Stimulated activated CD4-positive, alpha-beta T cell treated with anti-CD3 and anti-CD28 coated beads, Interleukin-1b, Interleukin-23, amount 100 ng/mL, for 24 hours (primary cell): Measurements from ENCODE around the gene RAP1GAP2.

ENCODE experiments used
- DNase-seq, 4 experiments: peaks; one replicate each; pipeline ENCODE4 v3.0.0-alpha.2; 2020; ENCODE audit warnings: low read depth in 4 of 4, low spot score in 1 of 4

The RAP1GAP2 gene

DNA sequence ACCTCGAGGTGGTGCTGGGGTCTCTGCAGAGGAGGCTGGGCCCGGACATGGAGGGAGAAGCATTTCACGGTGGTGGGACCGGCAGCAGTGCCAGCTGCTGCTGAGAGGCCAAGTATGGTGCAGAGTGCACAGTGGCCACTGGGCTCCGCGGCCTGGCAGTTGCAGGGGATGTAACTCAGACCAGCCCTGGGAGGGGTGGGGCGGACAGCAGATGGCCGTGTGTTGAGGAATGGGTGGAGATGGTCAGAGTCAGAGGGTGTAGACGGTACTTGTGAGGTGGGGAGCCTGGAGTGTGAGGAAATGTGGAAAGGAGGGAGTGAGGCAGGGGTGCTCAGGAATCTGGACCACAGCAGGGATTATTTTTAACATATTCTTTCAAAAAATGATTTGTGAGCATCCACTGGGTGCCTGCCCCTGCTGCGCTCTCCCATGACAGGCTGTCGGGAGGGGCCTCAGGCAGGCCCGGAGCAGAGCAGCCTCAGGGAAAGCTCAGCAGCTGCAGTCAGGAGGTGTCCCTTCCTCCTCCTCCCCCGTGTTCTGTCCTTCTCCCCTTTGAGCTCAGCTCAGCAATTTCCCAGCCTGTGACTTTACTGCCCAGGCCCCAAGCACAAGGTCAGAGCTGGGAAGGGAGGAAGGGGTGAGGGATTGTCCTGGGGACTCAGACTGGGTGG, 113.1 kb downstream of the RAP1GAP2 start:
- no peak for DNase-seq

DNA sequence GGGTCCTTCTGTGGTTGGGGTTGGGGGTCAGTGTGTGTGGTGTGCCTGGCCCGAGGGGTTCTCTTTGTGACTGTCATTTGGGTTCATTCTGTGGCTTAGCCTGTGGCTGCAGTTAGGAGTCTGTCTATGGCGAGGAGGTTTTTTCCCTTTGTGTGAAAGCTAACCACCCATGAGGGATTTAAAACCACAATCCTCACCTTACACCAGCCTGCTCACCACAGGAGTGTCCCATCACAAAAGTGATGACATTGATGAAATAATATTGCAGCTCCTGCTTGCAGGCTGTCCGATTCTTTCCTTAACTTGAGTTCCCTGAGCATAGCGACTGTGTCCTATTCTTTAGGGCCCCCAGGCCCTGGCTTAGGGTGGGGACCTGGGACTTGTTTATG, 113.6 kb downstream of the RAP1GAP2 start:
- DNase-seq, result no peak

DNA sequence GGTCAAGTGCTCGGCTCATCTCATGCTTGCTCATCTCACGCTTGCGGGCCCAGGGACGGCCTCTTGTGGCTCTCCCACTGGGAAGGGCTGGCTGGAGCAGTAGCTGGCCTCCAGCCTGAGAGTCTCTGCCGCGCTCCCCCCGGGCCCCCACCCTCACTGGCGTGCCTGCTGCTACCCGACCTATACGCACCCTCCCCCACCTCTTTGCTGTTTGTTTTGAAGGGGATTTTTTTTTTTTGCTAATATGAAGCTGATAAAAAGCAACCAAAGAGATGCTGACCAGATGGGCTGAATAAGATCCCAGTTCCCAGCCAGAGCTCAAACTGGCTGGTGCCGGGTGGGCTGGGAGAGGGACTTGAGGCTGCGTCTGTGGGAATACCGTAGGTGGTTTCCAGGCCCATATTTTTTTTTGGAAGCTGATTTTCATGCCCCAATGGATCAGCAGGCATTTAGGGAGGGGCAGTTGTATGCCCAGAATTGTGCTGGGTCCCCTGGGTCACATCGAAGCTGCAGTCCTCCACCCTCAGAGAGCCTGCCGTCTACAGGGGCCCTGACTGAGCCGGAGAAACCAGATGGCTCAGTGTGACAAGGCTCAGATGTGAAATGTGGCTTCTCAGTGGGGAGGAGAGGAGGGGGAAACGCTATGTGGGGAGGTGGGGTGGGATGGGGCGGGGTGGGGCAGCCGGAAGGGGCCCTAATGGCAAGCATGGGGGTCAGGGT, 115.0 kb downstream of the RAP1GAP2 start:
- DNase-seq, result no peak

DNA sequence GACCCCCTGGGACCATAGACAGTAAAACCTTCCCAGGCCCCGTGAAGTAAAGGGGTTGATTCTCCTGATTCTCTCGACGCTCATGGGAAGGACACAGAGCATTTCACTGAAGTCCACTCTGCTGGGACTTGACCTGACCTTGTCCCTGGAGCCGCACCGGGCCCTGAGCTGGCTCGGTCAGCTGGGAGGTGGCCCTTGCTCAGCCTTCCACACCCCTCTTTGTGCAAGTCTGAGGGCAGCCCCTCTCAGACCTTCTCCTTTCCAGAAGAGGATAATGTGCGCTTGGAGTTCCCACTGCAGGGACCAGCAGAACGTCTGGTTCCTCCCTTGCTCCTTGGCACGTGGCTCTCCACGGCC, 115.5 kb downstream of the RAP1GAP2 start:
- no peak for DNase-seq

DNA sequence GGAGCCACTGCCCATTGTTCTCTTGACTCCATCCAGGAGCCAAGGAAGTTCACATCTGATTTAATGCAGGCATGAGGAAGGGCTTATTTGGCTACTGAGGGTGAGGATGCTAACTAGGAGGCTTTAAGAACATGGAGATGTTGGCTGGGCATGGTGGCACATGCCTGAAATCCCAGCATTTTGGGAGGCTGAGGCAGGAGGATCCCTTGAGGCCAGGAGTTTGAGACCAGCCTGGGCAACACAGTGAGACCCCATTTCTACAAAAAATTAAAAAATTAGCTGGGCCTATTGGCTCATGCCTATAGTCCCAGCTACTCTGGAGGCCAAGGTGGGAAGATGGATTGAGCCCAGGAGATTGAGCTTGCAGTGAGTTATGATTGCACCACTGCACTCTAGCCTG, 116.5 kb downstream of the RAP1GAP2 start:
- no peak for DNase-seq

DNA sequence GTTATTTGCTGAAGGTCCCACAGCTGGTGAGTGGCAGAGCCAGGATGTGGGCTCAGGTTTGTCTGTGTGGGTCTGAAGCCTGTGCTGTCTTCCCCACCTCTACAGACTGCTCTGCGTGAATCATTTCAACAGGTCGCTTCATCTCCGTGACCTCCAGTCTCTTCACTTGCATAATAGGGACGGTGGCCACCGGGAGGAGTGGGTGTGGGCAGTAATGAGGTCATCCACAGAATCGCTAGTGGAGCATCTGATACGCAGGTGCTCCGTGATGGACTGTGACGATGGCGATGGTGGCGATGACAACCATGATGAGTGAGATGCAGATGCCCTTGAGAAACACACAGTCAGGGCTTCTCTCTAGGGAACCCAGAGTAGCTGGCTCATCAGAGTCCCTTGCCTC, 120.2 kb downstream of the RAP1GAP2 start:
- no peak for DNase-seq

DNA sequence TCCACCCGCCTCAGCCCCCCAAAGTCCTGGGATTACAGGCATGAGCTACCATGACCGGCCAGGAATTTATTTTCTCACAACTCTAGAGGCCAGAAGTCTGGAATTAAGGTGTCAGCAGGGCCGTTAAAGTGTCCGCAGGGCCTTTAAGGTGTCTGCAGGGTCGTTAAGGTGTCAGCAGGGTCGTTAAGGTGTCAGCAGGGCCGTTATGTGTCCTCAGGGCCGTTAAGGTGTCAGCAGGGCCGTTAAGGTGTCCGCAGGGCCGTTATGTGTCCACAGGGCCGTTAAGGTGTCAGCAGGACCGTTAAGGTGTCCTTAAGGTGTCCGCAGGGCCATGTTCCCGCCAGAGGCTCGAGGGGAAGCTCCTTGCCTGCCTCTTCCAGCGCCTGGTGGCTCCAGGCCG, 125.2 kb downstream of the RAP1GAP2 start:
- DNase-seq, result no peak

DNA sequence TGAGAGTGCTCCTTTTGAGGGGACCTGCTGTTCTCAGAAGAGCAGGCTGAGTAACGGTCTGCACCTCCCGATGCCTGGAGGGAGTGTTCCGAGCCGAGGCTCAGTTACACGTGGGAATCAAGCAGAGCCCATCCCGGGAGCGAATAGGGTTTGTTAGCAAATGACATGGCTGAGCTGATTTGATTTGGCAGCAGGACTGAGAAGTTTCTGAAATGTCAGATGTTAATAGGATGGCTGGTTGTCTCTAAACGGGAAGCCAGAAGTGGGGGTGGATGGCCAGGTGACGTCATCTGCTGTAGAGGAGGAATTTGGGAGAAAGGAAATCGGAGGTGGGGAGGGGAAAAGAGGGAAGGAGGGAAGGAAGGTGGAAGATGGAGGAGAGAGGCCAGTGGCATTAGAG, 128.0 kb downstream of the RAP1GAP2 start:
- no peak for DNase-seq

DNA sequence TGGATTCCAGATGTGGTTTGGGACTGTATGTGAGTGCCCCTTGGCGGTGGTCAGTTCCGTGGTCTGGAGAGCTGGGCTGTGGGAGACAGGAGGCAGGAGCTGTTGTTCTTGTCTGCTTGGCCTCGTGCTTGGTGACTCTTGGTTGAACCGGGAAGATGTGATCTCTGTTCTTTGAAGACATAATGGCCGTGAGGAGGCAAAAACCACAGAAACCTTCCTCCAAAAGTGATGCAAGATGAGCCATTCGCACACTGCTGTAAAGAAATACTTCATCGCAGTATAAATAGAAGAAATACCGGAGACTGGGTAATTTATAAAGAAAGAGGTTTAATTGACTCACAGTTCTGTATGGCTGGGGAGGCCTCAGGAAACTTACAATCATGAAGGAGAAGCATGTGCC, 128.8 kb downstream of the RAP1GAP2 start:
- DNase-seq, result no peak

DNA sequence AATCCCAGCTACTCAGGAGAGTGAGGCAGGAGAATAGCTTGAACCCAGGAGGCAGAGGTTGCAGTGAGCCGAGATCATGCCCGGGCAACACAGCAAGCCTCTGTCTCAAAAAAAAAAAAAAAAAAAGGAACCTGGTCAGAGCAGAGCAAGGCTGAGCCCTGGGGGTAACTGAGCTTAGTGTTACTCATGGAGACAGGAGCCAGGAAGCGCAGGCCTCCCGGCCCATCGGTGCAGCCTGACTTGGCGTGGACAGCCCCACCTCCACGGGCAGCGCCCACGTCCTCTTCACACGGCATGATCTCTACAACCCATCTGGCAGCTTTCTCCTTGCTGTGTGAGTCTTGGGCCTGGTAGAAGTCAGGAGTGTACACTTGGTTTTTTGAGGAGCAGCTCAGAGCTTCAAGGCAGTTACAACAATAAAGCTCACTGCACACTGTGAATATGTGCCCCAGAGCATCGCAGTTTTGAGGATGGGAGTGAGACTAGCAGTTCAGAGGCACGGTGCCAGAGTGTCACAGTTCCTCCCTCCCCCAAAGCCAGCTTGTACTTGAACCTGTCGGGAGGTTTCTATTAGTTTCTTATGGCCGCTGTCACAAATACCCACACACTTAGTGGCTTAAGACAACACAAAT, 129.9 kb downstream of the RAP1GAP2 start:
- DNase-seq, result no peak

DNA sequence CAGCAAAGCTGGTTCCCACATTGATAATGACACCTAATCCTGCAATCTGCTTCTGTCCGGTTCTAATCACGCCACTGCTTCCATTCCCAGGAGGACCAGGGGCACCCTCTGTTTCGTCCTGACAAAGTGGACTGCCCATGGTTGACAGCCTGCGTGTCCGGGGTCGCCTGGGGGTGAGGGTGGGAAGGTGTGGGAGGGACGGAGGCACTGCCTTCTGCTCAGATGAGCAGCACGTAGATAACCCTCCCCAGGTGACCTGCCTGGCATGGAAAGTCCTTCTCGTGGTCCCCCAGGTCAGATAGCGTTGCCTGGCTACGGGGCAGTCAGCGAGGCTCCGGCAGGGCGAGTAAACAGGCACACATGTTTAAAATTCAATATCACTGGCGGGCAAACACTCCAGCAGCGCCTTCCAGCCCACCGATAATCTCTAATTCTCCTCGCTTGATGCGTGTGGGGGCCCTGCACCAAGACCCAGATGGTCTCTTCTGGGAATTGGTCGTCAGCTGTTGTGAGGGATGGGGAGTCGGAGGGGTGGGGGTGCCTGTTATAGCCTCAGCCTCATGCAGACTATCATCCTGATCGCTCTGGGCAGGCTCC, 132.2 kb downstream of the RAP1GAP2 start:
- DNase-seq, result no peak

DNA sequence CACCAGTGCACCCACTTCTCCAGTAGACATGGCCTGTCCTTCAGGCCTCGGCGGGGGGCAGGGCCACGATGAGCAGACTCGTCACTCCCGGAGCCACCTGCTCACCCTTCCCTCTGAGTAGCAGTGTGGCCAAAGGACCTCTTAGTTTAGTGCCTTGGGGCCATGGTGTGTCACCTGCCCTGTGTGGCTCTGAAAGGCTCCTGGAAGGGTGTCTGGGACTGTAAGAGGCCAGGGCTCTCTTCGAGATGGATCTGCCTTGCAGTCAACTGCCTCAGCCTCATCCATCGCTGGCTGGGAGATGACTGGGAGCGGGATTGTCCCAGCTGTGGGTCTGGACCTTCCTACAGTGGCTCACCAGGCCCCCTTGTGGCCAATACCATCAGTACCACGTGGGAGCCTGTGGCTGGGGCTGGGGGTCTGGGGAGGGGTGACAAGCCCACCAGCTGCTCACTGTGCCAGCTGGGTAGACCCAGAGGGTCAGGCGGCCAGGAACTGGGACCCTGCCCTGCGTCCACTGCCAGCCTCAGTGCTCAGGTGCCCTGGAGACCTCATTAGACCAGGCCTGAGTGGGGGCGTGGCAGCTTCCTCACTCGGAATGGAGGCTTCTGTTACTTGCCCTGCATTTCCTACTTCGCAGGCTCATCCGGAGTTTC, 133.8 kb downstream of the RAP1GAP2 start:
- peak in 2 of 4 experiments; percentile 9 to 14 for DNase-seq

DNA sequence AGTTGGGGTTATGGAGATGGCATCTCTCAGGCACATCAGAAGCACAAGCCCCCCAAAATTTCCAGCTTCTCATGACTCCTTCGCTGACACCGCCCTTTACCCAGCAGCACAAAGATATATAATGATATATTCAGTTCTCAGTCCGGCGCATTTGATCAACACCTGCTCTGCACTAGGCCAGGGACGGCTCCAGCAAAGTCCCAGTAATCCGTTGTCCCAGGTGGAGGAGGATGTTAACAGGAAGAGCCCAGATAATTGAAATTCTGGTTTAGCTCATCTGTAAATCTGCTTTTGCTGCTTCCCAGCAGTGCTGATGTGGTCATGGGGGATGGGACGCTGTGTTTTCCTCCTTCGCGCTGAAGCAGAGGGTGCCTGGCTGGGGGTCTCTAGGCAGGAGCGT, 135.6 kb downstream of the RAP1GAP2 start:
- DNase-seq, result no peak

DNA sequence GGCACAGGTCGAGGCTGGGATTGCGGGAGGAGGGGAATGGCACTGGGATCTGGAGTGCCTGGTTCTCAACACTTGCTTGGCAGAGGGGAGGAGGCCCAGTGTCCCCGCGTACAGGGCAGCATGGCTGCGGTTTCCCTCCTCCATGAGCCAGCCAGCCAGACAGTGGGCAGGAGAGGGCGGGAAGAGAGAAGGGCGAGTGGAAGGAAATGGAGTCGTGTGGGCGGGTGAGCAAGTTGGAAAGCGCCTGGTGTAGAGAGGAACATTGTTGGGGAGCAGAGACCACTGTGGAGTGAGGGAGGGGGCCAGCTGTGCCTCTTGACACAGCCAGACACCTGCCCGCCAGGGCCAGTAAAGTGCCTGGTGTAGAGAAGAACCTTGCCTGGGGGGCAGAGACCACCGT, 136.7 kb downstream of the RAP1GAP2 start:
- no peak for DNase-seq

DNA sequence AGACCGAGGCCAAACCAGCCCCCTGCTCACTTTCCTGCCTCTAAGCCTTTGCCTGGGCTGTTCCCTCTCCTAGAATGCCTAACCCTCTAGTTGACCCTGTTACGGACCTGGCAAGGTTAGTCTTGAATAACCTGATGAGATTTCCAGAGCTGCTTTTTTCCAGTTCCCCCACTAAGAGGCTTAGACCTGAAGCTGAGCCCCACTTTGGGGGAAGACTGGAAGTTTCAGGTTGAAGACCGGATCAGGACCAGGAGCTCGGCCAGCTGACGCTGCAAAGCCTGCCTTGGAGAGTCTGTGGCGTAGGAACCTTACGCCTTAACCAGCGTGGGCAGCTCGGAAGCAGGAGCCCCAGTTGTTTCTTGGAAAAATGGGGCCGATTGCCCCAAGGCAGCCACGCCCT, 137.4 kb downstream of the RAP1GAP2 start:
- DNase-seq, result no peak

DNA sequence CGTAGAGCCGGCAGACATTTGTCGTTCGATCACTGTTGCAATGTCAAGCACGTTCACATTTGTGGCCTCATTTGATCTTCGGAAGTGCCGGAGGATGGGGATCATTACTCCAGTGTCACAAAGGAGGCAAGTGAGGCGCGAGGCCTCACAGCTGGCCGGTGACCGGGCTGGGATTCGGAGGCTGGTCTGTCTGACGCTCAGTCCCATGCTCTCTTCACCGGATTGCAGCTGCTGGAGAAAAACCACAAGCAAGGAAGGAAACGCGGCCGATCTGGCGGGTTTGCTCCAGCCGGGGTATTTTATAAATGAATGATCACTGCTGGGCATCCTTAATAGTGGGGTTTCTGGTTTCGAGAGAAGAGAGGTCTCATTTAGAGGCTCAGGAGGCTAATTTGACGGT, 139.4 kb downstream of the RAP1GAP2 start:
- no peak for DNase-seq

DNA sequence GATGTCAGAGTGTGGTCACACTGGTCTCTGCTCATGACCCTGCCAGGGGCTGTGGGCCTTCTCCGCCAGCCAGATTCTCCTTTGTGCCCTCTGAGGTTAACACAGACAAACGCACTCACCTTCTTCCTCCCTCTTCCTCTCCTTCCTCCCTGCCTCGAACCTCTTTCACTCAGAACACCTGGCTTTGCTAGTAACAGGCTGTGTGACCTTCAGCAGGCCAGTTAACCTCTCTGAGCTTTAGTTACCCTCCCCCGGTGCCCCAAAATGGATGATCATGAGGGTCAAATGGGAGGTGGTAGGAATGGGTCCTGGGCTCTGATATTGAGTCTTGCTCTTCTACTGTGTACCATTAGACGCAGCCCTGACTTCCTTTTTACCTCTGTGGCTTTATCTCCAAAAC, 140.1 kb downstream of the RAP1GAP2 start:
- no peak for DNase-seq

DNA sequence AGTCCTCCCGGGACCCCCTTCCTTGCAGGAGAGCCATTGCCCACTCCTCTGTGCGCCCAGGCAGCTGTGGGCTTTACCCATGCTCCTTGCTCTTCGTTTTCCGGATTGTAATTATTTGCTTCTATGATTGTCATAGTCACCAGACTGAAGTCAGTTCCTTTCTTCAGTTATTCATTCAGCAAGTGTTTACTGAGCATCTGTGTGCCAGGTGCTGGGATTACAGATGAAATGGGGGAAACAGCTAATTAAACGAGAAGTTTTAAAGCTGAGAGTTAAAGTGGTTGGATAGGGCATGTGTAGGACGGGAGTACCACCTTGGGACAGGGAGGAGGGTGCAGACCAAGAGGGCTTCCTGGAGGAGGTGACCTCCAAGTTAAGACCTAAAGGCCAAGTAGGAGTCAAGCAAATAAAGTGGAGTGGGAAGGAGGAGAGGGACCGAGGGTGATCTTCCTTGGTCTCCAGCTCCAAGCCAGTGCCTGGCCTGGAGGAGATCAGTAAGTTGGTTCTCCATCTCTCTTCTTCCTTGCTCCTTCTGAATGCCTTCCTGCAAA, 140.6 kb downstream of the RAP1GAP2 start:
- no peak for DNase-seq

DNA sequence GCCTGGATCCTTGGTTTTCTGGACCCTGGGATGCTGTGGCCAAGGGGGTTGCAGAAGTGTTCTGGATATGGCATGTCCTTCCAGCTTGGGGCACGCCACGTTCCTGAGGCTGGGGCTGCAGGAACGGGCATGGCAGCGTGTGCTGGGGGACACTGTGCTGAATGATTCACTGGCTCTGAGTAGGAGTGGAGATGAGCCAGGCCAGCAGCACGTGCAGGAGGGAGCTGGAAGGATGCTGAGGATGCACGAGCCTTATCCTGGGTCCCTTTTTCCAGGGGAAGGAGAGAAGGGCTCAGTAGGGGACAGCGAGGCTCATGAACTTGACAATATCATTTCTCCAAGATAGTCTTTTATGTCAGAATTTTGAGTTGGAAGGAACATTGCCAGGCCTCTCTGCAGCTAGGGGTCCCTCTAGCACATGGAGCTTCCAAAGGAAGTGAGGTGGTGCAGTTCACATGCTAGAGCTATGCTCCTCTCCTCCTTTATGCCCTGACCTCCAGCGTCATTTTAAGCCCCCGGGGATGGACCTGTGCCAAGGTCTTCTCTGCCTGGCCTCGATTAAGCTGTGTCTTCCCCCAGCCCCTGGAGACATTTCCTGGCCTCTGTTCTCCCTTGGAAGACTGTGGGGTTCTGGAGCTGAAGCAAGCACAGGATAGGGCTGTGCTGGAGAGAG, 141.2 kb downstream of the RAP1GAP2 start:
- DNase-seq, result no peak

DNA sequence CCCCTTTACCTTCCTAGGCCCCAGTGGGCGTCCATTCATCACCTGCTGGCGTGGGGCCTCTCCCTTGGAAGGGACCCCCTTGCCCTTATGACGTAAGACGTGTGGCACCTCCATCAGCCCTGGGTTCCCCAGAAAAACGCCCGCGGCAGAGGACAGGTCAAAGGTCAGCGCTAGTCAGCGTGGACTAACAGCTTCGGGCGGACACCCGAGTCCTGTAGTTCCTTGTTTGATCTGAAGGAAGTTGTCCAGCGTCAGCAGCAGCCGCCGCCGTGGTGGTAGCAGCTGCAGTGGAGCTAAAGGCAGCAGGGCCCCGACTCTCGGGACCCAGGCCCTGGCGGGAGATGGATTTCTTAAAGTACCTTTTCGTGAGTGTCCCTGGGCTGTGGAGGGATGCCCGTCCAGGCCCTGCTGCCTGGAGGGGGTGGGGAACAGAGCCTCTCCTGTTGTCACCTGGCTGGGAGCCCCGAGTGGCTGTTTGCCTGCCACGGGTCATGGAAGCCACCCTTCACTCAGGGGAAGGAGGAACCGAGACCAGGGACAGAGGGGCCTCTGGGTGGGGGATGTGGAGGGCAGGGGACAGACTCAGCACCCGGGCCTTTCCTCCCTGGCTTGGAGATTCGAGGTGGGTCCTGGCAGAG, 143.6 kb downstream of the RAP1GAP2 start:
- no peak for DNase-seq
